HG03378 (cell line): ENCODE data around the gene BECN2.

Experiments
- ATAC-seq: cut with Tn5 transposase; IDR thresholded peaks from one replicate; pipeline ENCODE4 v1.9.1; 2021; ENCODE audit warnings: mild to moderate bottlenecking, moderate library complexity; ENCODE audit not compliant: unreplicated experiment

BECN2 gene

GRCh38 chr1:241957692-241958494, at the start of gene BECN2:
Gene BECN2, plus strand, starts transcription at chr1:241957767. Its CDS starts 0 bp downstream, at chr1:241957767.
- ATAC-seq = no peak

DNA sequence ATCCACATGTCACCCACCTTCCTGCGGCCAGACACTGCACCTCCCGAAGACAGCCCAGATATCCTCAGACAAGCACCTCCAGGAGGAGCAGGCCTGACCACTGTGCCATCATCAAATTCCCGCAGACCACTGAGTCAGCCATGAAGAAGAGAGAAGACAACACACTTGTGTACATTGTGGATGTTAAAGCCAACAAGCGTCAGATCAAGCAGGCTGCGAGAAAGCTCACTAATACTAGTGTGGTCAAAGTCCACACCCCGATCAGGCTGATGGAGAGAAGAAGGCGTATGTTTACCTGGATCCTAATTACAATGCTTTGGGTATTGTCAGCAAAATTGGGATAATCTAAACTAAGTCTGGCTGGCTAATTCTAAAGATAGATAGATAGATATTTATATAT, 41.4 kb upstream of the BECN2 start:
- no peak for ATAC-seq

- ATAC-seq = no peak
Observed at GRCh38 chr1:241917487-241917886, 40.1 kb upstream of the BECN2 start.

GRCh38 chr1:241918879-241919278, 38.7 kb upstream of the BECN2 start:
- ATAC-seq = no peak

DNA sequence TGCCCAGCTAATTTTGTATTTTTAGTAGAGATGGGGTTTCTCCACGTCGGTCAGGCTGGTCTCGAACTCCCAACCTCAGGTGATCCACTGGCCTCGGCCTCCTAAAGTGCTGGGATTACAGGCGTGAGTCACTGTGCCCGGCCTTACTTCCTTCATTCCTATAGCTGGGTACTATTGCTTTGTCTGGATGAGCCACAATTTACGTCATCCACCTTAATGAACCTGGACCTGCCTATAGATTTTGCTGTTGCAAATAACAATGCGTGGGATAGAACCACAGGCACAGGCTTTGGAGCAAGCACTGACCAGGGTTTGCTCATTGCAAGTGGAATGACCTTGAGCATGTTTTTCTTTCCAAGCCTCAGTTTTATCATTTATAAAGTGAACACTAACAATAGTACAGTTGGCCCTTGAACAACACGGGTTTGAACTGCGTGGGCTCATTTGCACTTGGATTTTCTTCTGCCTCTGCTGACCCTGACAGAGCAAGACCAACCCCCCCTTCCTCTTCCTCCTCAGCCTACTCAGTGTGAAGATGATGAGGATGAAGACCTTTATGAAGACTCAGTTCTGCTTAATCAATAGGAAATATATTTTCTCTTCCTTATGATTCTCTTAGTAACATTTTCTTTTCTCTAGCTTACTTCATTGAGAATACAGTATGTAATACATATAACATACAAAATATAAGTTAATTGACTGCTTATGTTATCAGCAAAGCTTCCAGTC, 33.3 kb upstream of the BECN2 start:
- ATAC-seq = no peak

DNA sequence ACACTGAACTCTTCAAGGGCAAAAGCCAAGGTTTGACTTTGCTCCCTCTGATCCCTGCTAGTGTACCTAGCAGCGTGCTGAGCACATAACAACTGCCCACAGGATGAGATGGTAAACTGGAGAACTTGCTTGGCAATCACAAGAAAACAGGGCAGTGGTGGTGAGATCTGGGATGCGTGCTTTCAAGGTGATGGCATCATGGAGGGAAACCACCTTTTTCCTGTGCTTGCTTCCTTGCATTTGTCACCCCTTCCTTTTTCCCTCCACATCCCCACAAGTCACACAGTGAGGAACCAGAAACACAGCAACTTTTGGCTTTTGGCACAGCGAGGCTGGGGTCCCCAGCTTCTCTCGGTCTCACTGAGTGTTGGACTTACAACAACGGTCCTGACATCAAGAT, 31.4 kb upstream of the BECN2 start:
- no peak for ATAC-seq

DNA sequence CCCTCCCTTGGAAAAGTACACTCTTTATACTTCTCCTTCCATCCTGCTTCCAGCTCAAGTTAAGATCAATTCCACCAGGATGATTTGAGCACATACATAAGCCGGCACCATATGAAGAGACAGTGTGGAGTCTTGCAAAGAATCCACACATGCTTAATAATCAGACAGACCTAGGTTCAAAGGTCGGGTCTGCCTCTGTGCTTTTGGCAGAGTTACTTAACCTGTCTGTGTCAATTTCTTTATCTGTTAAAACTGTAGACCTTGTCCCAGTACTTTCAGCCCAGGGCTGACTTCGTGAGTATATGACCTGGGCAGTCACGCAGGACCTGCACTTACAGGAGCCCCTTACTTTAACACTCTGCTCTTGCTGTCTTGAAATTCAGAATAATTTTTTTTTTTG, 30.2 kb upstream of the BECN2 start:
- no peak for ATAC-seq

- ATAC-seq = no peak
Observed at GRCh38 chr1:241932845-241933244, 24.7 kb upstream of the BECN2 start.

GRCh38 chr1:241934201-241934848, 23.2 kb upstream of the BECN2 start:
- ATAC-seq = no peak

- no peak for ATAC-seq
Observed at GRCh38 chr1:241934866-241935265, 22.7 kb upstream of the BECN2 start.

GRCh38 chr1:241939798-241940197, 17.8 kb upstream of the BECN2 start:
- ATAC-seq = no peak

DNA sequence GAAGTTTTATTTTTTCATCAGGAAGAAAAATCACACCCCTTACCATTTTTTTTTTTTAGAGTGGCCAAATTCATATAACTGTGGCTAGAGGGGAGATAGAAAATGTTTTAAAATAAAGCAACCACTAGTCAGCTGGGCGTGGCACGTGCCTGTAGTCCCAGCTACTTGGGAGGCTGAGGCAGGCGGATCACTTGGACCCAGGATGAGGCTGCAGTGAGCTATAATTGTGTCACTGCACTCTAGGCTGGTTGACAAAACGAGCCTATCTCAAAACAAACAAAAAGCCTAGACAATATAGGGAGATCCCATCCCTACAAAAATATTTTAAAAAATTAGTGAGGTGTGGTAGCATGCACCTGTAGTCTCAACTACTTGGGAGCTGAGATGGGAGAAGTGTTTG, 14.8 kb upstream of the BECN2 start:
- no peak for ATAC-seq

DNA sequence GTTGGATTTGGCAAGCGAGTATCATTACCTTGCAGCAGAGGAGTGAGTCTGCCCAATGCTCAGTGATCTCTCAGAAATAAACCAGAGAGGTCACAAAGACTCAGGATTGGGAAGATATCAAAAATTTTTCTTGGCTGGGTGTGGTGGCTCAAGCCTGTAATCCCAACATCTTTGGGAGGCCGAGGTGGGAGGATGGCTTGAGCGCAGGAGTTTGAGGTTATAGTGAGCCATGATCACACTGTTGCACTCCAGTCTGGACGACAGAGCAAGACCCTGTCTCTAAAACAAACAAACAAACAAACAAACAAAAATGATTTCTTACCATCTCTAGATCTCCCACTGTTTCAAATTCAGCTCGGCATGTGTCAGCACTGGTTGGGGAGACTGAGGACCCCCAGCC, 13.3 kb upstream of the BECN2 start:
- ATAC-seq = no peak

DNA sequence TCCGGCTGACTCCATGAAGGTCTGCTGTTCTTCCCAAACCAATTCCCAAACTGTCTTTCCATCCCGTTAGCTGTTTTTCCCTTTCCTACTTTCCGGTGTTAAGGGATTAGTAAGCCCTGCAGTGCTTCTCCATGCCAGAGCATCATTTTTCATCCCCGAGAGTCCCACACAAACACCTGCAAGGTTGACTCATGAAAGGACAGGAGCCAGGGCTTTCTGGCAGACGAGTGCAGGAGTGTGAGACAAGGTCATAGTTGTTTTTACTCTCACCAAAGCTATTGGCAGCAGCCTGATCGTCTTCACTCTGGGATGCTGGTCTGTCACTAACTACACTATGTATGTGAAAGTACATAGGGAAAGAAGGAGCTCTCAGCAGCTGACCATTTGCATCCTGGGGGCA, 10.2 kb upstream of the BECN2 start:
- no peak for ATAC-seq

GRCh38 chr1:241950390-241950789, 7.2 kb upstream of the BECN2 start:
- no peak for ATAC-seq

GRCh38 chr1:241962153-241962552, 4.6 kb downstream of the BECN2 start:
- no peak for ATAC-seq

- no peak for ATAC-seq
Observed at GRCh38 chr1:241963722-241964121, 6.2 kb downstream of the BECN2 start.

DNA sequence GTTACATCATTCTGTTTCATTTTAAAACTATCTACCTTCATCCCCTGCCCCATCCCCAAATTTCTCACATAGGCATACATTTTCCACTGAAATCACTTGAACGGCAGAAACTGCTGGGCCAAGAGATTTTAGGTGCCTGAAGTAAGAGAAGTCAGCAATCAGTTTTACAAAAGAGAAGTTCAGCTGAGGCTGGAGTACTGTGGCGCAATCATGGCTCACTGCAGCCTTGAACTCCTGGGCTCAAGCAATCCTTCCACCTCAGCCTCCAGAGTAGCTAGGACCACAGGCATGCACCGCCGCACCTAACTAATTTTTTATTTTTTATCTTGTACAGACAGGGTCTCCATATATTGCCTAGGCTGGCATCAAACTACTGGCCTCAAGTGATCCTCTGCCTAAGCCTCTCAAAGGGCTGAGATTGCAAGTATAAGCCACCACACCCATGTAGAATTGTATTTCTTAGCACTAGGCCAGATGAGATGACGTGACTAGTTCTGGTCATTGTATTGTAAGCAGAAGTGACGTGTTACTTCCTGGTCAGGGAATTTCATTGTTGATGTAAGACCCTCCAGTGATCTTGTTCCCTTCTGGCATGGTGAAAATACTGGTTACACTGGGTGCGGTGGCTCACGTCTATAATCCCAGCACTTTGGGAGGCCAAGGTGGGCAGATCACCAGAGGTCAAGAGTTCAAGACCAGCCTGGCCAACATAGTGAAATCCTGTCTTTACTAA, 7.1 kb downstream of the BECN2 start:
- no peak for ATAC-seq

- no peak for ATAC-seq
Observed at GRCh38 chr1:241968611-241969010, 11.0 kb downstream of the BECN2 start.

DNA sequence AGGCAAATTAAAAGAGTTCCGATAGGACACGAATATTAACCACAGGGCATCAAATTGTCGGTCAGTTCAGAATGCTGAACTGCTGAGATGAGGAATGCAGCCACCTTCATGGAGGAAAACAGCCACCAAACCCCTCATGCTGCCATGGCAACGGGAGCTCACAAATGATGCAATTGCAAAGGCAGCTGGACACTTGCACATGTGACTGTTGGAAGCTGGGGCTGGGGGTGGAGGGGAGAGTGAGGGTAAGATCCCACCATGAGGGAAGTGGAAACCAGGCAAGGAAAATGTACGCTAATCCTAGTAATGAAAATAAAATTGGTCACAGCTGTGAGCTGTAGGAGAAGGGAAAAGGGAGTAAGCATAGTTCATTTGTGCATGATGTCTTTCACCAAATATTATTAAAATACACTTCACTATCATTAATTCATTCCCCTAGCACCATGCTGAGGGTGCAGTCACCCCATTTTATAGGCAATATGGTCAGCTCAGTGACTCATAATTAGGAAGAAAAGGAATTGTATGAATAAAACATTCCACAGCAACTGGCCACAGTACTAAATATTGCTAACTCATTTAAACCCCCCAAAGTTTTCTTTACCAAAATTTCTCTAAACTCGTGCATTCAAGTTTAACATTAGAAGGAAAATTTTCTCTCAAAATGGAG, 15.3 kb downstream of the BECN2 start:
- no peak for ATAC-seq

DNA sequence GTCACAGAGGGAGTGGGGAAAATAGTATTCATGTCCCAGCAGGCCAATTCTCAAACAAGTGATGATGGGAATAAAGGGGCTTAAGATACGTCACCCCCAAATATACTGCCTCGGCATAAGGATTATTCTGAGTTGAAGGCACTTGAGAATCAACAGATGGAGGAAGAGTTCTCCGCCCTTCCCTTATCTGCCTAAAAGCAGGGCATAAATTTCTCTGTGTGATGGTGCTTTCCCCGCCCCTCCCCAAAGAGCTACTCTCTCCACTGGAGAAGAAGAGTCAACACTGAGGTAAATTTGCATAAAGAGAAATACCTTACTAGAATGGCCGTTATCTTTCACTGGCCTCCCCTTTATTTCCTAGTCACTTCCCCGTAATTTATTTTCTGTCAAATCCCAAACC, 18.7 kb downstream of the BECN2 start:
- no peak for ATAC-seq
